GOT3 (cell line): ENCODE data around the gene MEGF6.

ENCODE experiments used
- DNase-seq: peaks from one replicate; lab custom pipeline; 2025; ENCODE audit warnings: mixed read lengths; lab: John Stamatoyannopoulos, UW

MEGF6 gene

DNA sequence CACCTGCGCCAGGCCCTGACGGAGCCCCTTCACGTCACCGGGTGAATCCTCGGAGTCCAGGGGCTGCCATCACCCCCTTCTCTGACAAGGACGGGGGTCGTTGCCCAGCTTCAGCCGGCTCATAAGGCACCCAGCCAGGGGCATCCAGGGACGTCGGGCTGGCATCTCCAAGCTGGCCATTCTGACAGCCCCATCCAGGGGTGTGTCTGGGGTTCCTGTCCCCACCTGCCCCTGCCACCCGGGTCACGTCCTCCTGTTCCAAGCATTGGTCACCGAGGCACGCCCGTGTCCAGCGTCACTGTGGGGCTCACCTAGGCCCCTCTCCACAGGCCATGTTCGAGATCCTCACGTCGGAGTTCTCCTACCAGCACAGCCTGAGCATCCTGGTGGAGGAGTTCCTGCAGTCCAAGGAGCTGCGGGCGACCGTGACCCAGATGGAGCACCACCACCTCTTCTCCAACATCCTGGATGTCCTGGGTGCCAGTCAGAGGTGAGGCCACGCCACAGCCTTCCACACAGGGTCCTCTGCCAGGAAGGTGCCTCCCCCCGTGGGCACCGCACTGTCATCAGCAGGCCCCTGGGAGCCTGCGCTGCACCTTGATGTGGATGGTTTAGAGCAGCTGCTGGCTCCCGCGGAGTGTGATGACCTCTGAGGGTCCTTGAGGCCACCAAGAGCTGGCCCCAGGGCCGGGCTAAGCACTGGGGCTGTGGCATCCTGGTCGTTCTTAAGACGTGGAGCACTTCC lies 142.0 kb downstream of the MEGF6 start:
- no peak for DNase-seq

- DNase-seq, result no peak
These were observed 142.8 kb downstream of the MEGF6 start for GRCh38 chr1:3468236-3469103.

DNA sequence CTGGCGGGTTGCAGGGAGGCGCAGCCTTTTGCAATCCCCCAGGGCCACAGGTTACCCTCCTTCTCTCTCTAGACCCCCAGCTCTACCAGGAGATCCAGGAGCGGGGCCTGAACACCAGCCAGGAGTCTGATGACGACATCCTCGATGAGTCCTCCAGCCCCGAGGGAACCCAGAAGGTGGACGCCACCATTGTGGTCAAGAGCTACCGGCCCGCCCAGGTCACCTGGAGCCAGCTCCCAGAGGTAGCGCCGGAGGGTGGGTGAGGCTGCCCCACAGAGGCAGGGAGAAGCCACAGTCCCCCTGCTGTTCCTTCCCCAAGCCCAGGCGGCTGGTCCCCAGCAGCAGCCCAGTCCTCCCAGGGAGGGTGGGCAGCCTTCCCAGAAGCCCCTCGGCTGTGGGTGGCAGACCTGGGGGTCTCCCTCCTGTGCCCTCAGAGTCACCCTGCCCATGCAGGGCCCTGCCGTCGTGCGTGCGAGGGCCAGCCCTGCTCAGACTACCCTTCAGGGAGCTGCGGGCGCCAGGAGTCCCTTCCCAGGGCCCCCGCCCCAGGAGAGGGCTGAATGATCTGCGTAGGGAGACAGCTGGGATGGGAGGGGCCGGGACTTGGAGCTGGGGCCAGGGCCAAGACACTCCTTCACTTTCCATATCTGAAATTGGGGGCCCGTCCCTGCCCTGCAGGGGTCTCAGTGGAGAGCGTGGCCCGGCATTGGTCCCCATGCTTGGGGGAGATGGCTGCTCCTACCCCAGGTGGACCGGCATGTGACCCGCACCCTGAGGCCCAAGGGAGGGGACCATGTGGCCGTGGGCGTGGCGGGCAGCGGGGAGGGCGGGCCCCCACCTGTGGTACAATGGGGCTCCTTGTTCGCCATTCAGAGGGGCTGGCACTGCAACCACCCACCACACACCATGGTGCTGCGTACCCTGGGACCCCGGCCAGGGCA lies 143.9 kb downstream of the MEGF6 start:
- no peak for DNase-seq

DNA sequence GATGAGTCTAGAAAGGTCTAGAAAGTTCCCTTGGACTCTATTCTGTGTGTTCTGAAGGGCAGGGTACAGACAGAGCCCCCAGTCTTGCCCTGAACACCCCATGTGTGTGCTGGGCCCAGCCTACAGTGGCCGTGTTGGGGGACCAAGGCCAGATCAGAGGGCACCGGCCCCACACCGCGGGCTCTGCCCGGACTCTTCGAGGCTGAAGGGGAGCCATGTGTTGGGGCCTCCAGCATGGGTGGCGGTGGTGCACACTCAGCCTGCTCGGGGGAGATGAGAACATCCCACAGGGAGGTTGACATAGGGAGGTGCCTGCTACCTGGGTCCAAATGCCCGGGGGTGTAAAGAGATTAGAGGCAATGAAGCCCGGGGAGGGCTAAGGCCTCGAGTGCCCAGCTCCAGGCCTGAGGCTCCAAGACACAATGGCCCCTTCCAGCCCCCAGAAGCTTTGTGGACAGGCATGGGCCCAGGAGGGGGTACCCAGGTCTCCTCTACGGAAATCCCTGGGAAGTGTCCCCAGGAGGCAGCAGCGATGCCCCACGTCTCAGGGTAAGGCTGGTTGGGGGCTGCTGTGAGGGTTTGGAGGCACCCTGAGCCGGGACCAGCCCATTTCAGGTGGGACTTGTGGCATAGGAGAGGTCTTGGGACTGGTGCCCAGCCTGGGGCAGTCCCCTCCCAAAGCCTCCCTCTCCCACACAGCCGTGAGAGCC lies 144.8 kb downstream of the MEGF6 start:
- DNase-seq, result no peak

DNA sequence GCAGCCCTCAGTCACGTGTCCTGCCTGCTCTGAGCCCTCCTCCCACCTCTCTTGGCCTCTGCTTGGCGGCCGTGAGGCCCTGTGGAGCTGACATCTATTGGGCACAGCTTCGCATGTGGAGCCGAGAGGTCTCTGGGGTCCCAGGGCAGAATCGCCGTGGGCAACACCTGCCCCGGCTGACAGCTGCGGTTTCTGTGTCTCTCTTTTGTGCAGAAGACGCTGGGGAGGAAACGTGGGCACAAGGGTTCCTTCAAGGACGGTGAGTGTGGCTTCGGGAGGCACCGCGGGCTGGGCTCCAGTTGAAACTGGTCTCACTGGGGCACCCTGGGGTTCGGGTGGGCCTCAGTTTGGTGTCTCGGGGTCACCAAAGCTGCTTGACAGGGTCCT lies 145.4 kb downstream of the MEGF6 start:
- no peak for DNase-seq

GRCh38 chr1:3465091-3465934 lies 146.0 kb downstream of the MEGF6 start:
- DNase-seq, result no peak

DNA sequence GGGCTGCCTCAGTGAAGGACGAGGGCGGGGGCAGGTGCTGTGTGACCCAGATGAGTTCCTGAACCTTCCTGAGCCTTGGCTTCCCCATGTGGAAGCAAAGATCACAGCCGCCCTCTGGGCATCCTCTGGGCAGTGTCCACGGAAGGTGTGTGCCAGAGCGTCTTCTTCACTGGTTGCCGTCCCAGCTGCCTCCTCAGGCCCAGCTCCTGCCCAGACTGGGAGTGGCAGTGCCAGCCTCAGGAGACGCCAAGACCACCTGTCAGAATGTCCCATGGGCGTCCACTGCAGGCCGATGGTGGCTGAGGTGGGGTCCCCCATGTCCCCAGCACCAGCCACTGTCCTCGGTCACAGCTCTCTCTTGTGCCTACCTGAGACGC lies 146.7 kb downstream of the MEGF6 start:
- no peak for DNase-seq

GRCh38 chr1:3463891-3464648 lies 147.2 kb downstream of the MEGF6 start:
- DNase-seq, result no peak

- no peak for DNase-seq
These were observed 147.9 kb downstream of the MEGF6 start for GRCh38 chr1:3463408-3463863.

- no peak for DNase-seq
These were observed 148.3 kb downstream of the MEGF6 start for GRCh38 chr1:3463013-3463385.

DNA sequence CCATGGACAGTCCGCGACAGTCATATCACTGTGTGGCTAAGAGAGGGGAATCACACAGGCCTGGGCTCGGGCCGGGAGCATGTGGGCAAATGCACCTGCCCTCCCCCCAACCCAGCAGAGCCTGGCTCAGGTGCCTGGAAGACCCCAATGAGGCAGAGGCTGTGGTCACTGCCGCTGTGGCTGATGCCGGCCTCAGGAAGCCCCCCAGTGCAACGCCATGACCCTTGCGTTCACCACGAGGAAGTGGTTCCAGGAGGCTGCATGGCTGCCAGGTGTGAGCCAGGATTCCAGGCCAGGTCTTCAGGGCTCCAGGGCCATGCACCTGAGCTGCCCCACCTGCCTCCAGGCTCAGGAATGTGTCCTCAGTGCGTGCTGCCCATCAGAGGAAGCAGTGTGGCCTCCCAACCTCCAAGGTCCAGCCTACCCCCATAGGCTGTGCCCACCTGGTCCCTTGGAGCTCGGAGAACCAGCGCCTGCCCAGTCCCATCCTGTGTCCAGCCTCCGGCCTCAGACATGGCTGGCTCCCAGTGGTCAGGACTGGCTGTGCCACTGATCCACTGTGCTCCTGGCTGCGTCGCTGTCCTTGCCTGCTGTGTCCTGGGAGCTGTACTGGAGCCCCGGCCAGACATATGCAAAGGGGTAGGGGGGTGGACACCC lies 148.8 kb downstream of the MEGF6 start:
- no peak for DNase-seq

DNA sequence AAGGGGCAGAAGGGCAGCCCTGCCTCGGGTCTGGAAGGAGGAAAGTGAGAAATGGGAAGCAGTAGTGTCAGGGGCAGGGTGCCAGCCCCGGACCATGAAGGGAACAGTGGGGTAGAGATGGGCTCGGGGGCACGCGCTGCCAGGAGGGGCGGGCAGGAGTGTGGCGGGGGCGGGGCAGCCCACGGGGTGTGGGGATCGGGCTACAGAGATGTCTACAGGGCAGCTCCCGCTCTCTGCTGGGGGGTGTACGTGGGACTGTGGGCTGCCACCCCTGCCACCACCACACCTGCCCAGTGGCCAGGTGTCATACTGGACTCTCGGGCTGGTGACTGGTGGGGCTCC lies 149.4 kb downstream of the MEGF6 start:
- no peak for DNase-seq

DNA sequence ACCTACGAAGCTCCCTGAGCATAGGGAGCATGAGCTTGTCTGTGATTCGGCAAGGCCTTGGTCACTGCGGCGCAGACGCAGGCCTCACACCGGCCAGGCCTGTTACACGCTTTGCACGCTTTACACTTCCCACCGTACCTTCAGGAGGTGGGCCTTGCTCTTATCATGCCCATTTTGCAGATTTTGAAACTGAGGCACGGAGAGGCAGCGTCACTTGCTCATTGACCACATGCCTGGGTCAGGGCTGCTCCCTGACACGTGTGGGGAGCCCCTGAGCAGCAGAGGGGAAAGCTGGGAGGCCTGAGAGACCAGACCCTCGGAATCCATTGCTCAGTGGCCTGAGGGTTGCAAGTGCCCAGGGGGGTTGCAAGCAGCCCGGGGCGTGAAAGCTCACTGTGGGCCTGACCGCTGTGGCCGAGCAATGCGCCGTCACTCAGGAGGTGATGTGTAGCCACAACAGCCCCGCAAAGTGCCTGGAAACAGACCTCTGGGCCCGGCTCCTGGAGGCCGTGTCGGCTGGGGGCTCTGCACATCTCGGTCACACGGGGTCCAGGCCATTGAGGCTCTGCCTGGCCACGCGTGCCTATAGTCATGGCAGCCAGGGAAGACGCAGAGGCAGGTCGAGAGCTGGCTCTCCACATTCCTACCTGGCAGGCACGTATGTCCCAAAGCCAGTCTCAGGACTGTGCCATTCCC lies 149.9 kb downstream of the MEGF6 start:
- DNase-seq, result no peak

DNA sequence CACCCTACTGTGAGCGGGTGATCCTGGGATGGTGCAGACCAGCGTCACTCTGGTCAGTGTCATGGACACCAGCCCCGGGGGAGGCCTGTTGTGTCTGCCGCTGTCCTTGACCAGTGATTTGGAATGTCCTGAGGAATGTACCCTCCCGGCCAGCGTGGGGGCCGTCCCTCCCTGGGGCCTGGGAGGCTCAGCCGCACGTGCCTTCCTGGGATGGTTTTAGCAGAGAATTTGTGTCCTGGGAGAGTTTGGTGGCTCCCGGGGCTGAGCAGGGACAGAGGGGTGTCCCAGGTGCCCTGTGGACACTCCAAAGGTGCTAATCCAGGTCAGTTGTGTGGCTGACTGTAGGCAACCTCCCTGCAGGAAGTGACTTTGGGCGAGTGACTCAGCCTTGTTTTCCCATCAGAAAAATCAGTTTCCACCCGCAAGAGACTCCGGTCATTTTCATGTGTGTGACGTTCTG lies 150.6 kb downstream of the MEGF6 start:
- no peak for DNase-seq

DNA sequence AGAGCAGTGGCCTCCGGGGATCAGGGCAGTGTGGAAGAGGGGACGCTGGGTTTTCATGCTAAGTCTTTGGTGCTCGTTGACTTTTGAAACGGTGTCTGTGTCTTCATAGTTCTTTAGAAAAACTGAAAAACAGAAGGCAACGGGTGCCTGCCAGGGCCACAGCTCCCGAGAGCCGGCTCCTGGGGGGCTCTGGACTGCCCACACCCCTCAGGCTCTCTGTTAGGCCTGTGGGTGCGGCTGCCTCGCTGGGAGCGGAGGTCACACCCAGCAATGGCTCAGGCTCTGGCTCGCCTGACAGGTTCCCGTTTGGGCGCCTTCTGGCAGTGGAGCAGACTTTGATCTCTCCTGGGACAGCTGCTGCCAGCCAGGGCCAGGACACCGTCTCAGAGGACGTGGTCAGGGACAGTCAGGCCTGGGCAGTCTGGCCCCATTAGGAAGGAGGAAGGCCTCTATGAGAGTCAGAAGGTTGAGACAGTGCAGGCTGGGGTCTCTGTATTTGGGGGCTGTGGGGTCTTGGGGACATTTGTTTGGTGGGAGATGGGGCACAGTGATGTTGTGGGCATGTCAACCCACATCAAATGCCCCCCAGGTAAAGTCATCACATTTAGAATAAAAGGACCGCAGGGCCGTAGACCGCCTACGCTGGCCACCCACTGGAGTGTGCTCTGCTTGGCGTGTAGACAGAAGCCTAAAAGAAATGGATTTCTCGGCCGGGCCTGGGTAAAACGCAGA lies 151.2 kb downstream of the MEGF6 start:
- DNase-seq, result no peak

DNA sequence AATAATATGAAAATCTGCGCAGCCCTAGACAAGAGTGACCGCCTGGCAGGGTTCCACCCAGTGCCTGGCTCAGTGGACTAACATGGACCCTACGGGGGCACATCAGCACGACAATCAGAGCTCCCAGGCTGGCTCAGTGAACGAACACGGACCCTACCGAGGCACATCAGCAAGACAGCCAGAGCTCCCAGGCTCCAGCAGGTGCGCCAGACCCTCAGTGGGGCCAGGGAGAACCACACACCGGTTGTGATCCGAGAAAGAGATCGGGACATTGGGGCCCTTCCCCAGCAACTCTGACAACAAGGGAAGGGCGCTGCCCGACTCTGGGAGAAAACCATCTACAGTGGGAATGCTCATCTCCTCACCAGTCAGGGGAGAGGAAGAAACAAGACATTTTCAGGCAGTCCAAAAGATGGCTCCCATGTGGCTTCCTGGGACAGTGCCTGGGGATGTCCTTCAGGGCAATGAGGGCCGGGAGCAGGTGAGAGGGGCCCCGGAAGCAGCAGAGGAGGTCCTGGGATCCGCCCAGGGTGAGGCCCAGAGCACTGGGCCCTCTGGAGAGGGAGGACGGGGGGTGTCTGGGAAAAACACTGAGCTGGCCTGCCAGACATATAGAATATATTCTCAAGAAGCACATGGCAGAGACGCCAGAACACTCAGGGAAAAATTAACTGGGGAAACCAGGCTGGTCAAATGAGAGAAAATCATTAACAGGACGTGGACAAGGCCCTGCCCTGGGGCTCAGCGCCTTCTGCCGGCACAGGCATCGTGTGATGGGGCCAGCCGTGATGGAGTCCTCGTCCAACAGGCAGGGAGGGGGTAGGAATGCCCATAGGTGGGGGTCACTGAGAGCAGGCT lies 152.0 kb downstream of the MEGF6 start:
- DNase-seq, result no peak
